ENCODE measurements around the gene MRFAP1.

Gene MRFAP1

GRCh38 chr4:6602289-6602688, 38.2 kb upstream of the MRFAP1 start:
- no peaks in the 10 kb centered on the region for H3K4me1 ChIP-seq (ENCODE audit: control insufficient read depth, insufficient read depth, low read length)
- no peak overlapping the region for H3K4me3 ChIP-seq (ENCODE audit: low read depth, low read length)
- no peaks in the 10 kb centered on the region for H3K36me3 ChIP-seq (ENCODE audit: control insufficient read depth, insufficient read depth, low read length)
- no peaks in the 10 kb centered on the region for H3K27me3 ChIP-seq (ENCODE audit: control insufficient read depth, insufficient read depth, low read length)
- no peaks in the 10 kb centered on the region for H3K9me3 ChIP-seq (ENCODE audit: control insufficient read depth, insufficient read depth, low read length)
- H3K9ac ChIP-seq (ENCODE audit: low read depth, low read length), result no peak overlapping the region

GRCh38 chr4:6603128-6603527, 37.4 kb upstream of the MRFAP1 start:
- Histone ChIP-seq H3K9me3 (ENCODE audit: control insufficient read depth, insufficient read depth, low read length) (no peaks in the 10 kb centered on the region), H3K4me3 (ENCODE audit: low read depth, low read length) (no peak overlapping the region), H3K4me1 (ENCODE audit: control insufficient read depth, insufficient read depth, low read length) (no peaks in the 10 kb centered on the region), H3K27me3 (ENCODE audit: control insufficient read depth, insufficient read depth, low read length) (no peaks in the 10 kb centered on the region), H3K36me3 (ENCODE audit: control insufficient read depth, insufficient read depth, low read length) (no peaks in the 10 kb centered on the region), H3K9ac (ENCODE audit: low read depth, low read length) (no peak overlapping the region)

- H3K4me3 ChIP-seq (ENCODE audit: low read depth, low read length), result no peak overlapping the region
- H3K4me1 ChIP-seq (ENCODE audit: control insufficient read depth, insufficient read depth, low read length), result no peaks in the 10 kb centered on the region
- no peak overlapping the region for H3K9ac ChIP-seq (ENCODE audit: low read depth, low read length)
- H3K9me3 ChIP-seq (ENCODE audit: control insufficient read depth, insufficient read depth, low read length), result no peaks in the 10 kb centered on the region
- no peaks in the 10 kb centered on the region for H3K36me3 ChIP-seq (ENCODE audit: control insufficient read depth, insufficient read depth, low read length)
- no peaks in the 10 kb centered on the region for H3K27me3 ChIP-seq (ENCODE audit: control insufficient read depth, insufficient read depth, low read length)
Measured at GRCh38 chr4:6605114-6605513, 35.4 kb upstream of the MRFAP1 start.

- Histone ChIP-seq H3K9me3 (ENCODE audit: control insufficient read depth, insufficient read depth, low read length) (no peaks in the 10 kb centered on the region), H3K9ac (ENCODE audit: low read depth, low read length) (no peak overlapping the region), H3K36me3 (ENCODE audit: control insufficient read depth, insufficient read depth, low read length) (peaks cover under 1% of the 10 kb centered on the region), H3K4me3 (ENCODE audit: low read depth, low read length) (no peak overlapping the region), H3K4me1 (ENCODE audit: control insufficient read depth, insufficient read depth, low read length) (no peaks in the 10 kb centered on the region), H3K27me3 (ENCODE audit: control insufficient read depth, insufficient read depth, low read length) (no peaks in the 10 kb centered on the region)
Measured at GRCh38 chr4:6605605-6606004, 34.9 kb upstream of the MRFAP1 start.

- no peak overlapping the region for H3K9ac ChIP-seq (ENCODE audit: low read depth, low read length)
- H3K27me3 ChIP-seq (ENCODE audit: control insufficient read depth, insufficient read depth, low read length), result no peaks in the 10 kb centered on the region
- peaks cover 2% of the 10 kb centered on the region for H3K36me3 ChIP-seq (ENCODE audit: control insufficient read depth, insufficient read depth, low read length)
- H3K4me1 ChIP-seq (ENCODE audit: control insufficient read depth, insufficient read depth, low read length), result no peaks in the 10 kb centered on the region
- H3K9me3 ChIP-seq (ENCODE audit: control insufficient read depth, insufficient read depth, low read length), result no peaks in the 10 kb centered on the region
- H3K4me3 ChIP-seq (ENCODE audit: low read depth, low read length), result no peak overlapping the region
Measured at GRCh38 chr4:6606465-6607235, 33.8 kb upstream of the MRFAP1 start.

GRCh38 chr4:6607368-6608055, 33.0 kb upstream of the MRFAP1 start:
- peaks cover 2% of the 10 kb centered on the region for H3K36me3 ChIP-seq (ENCODE audit: control insufficient read depth, insufficient read depth, low read length)
- H3K4me1 ChIP-seq (ENCODE audit: control insufficient read depth, insufficient read depth, low read length), result no peaks in the 10 kb centered on the region
- H3K27me3 ChIP-seq (ENCODE audit: control insufficient read depth, insufficient read depth, low read length), result no peaks in the 10 kb centered on the region
- no peak overlapping the region for H3K9ac ChIP-seq (ENCODE audit: low read depth, low read length)
- H3K9me3 ChIP-seq (ENCODE audit: control insufficient read depth, insufficient read depth, low read length), result no peaks in the 10 kb centered on the region
- no peak overlapping the region for H3K4me3 ChIP-seq (ENCODE audit: low read depth, low read length)

GRCh38 chr4:6608758-6609414, 31.6 kb upstream of the MRFAP1 start:
- Histone ChIP-seq H3K4me1 (ENCODE audit: control insufficient read depth, insufficient read depth, low read length) (no peaks in the 10 kb centered on the region), H3K9me3 (ENCODE audit: control insufficient read depth, insufficient read depth, low read length) (no peaks in the 10 kb centered on the region), H3K4me3 (ENCODE audit: low read depth, low read length) (no peak overlapping the region)

GRCh38 chr4:6609415-6610079, 30.9 kb upstream of the MRFAP1 start:
- H3K36me3 ChIP-seq (ENCODE audit: control insufficient read depth, insufficient read depth, low read length), result peaks cover 2% of the 10 kb centered on the region
- H3K9ac ChIP-seq (ENCODE audit: low read depth, low read length), result no peak overlapping the region
- H3K4me3 ChIP-seq (ENCODE audit: low read depth, low read length), result no peak overlapping the region
- no peaks in the 10 kb centered on the region for H3K9me3 ChIP-seq (ENCODE audit: control insufficient read depth, insufficient read depth, low read length)
- no peaks in the 10 kb centered on the region for H3K4me1 ChIP-seq (ENCODE audit: control insufficient read depth, insufficient read depth, low read length)
- H3K27me3 ChIP-seq (ENCODE audit: control insufficient read depth, insufficient read depth, low read length), result no peaks in the 10 kb centered on the region

More at GRCh38 chr4:6608758-6609414, 31.6 kb upstream of the MRFAP1 start:
- Histone ChIP-seq H3K9ac (ENCODE audit: low read depth, low read length) (no peak overlapping the region), H3K36me3 (ENCODE audit: control insufficient read depth, insufficient read depth, low read length) (peaks cover 2% of the 10 kb centered on the region), H3K27me3 (ENCODE audit: control insufficient read depth, insufficient read depth, low read length) (no peaks in the 10 kb centered on the region)

GRCh38 chr4:6610856-6611430, 29.5 kb upstream of the MRFAP1 start:
- H3K4me3 ChIP-seq (ENCODE audit: low read depth, low read length), result no peak overlapping the region
- H3K36me3 ChIP-seq (ENCODE audit: control insufficient read depth, insufficient read depth, low read length), result peaks cover 2% of the 10 kb centered on the region
- no peaks in the 10 kb centered on the region for H3K4me1 ChIP-seq (ENCODE audit: control insufficient read depth, insufficient read depth, low read length)
- H3K9ac ChIP-seq (ENCODE audit: low read depth, low read length), result no peak overlapping the region
- H3K27me3 ChIP-seq (ENCODE audit: control insufficient read depth, insufficient read depth, low read length), result no peaks in the 10 kb centered on the region
- no peaks in the 10 kb centered on the region for H3K9me3 ChIP-seq (ENCODE audit: control insufficient read depth, insufficient read depth, low read length)

GRCh38 chr4:6612961-6613675, 27.4 kb upstream of the MRFAP1 start:
- H3K4me3 ChIP-seq (ENCODE audit: low read depth, low read length), result no peak overlapping the region
- H3K36me3 ChIP-seq (ENCODE audit: control insufficient read depth, insufficient read depth, low read length), result peaks cover 2% of the 10 kb centered on the region
- no peaks in the 10 kb centered on the region for H3K4me1 ChIP-seq (ENCODE audit: control insufficient read depth, insufficient read depth, low read length)
- H3K9ac ChIP-seq (ENCODE audit: low read depth, low read length), result no peak overlapping the region
- no peaks in the 10 kb centered on the region for H3K27me3 ChIP-seq (ENCODE audit: control insufficient read depth, insufficient read depth, low read length)
- H3K9me3 ChIP-seq (ENCODE audit: control insufficient read depth, insufficient read depth, low read length), result no peaks in the 10 kb centered on the region

Measured in iPS-15b (cell line).